ENCODE measurements around the gene COL18A1. TPM values are rescaled to one million over a fixed set of nuclear protein-coding genes. Genes with fewer than 3 reads are reported as not detected.

COL18A1 gene
- polyA plus RNA-seq, 2 of the 4 experiments (the other 2 are of a cell fraction) = 17.3 to 88.4 TPM

- CTCF ChIA-PET = interaction anchor here (1.0 to 1.4 kb wide), 3 partner anchors 14 to 315 kb away, joined by 3 to 4 read pairs (median 3); no protein-coding TSS in a partner anchor
- Histone ChIP-seq H3K4me2 (no peak overlapping the region), H3K27ac (no peak overlapping the region), H3K4me3 (no peak overlapping the region), H3K9me3 (no peaks in the 10 kb centered on the region), H3K4me1 (peaks cover 4% of the 10 kb centered on the region; the same call in 2 of the 3 replicates)
- TF ChIP-seq EHF (CRISPR knock-in tag; IDR thresholded peaks at IDR 0.05) (no peak), MYC (IDR thresholded peaks at IDR 0.05; ENCODE audit: borderline replicate concordance, low read length) (no peak), JUN (IDR thresholded peaks at IDR 0.05) (no peak), ZC3H11A (IDR thresholded peaks at IDR 0.05) (no peak), FOSB (CRISPR knock-in tag; IDR thresholded peaks at IDR 0.05) (no peak), CHD4 (IDR thresholded peaks at IDR 0.05; ENCODE audit: borderline replicate concordance) (no peak), RCOR1 (IDR thresholded peaks at IDR 0.05; ENCODE audit: low read depth, low read length) (no peak), USF2 (IDR thresholded peaks at IDR 0.05) (no peak), PHF8 (IDR thresholded peaks at IDR 0.05; ENCODE audit: borderline replicate concordance, low read depth) (no peak), NPAS2 (CRISPR knock-in tag; IDR thresholded peaks at IDR 0.05; ENCODE audit: borderline replicate concordance) (no peak), CHD2 (IDR thresholded peaks at IDR 0.05; ENCODE audit: low read length, partially characterized antibody) (no peak)
- TF ChIP-seq, protein P1, sequence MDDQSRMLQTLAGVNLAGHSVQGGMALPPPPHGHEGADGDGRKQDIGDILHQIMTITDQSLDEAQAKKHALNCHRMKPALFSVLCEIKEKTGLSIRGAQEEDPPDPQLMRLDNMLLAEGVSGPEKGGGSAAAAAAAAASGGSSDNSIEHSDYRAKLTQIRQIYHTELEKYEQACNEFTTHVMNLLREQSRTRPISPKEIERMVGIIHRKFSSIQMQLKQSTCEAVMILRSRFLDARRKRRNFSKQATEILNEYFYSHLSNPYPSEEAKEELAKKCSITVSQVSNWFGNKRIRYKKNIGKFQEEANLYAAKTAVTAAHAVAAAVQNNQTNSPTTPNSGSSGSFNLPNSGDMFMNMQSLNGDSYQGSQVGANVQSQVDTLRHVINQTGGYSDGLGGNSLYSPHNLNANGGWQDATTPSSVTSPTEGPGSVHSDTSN (IDR thresholded peaks at IDR 0.05) = no peak
- 79% methylated on average over 12 of the region's 23 CpGs for WGBS (ENCODE audit: missing lambda C conversion rate)
- DNase-seq (ENCODE audit: low read depth in 1 of 2, low spot score in 1 of 2) (no peak), ATAC-seq (peak in 1 of 2 experiments; percentile 57; a peak in 2 of 6 replicates), FAIRE-seq (no peak)
- POLR2A ChIA-PET = no interaction called here
Measured at GRCh38 chr21:45454926-45455673, 50.1 kb downstream of the COL18A1 start.

GRCh38 chr21:45455674-45456583 lies 51.0 kb downstream of the COL18A1 start:
- POLR2A ChIA-PET = no interaction called here

GRCh38 chr21:45456584-45457160 lies 51.7 kb downstream of the COL18A1 start:
- FAIRE-seq (no peak), ATAC-seq (no peak), DNase-seq (ENCODE audit: low read depth in 1 of 2, low spot score in 1 of 2) (no peak)
- Histone ChIP-seq H3K4me2 (no peak overlapping the region), H3K4me3 (no peak overlapping the region), H3K27ac (no peak overlapping the region), H3K9me3 (peaks cover 5% of the 10 kb centered on the region; the same call in 2 of the 3 replicates), H3K4me1 (peaks cover 15% of the 10 kb centered on the region)
- ChIA-PET CTCF (interaction anchor here (1.1 kb wide), 1 partner anchor 695 kb away, joined by 3 read pairs; no protein-coding TSS in a partner anchor), POLR2A (no interaction called here)
- 96% methylated on average over 12 of the region's 38 CpGs for WGBS (ENCODE audit: missing lambda C conversion rate)
- no peak for TF ChIP-seq ZSCAN20 (CRISPR knock-in tag; IDR thresholded peaks at IDR 0.05)
- TF ChIP-seq, protein P2, sequence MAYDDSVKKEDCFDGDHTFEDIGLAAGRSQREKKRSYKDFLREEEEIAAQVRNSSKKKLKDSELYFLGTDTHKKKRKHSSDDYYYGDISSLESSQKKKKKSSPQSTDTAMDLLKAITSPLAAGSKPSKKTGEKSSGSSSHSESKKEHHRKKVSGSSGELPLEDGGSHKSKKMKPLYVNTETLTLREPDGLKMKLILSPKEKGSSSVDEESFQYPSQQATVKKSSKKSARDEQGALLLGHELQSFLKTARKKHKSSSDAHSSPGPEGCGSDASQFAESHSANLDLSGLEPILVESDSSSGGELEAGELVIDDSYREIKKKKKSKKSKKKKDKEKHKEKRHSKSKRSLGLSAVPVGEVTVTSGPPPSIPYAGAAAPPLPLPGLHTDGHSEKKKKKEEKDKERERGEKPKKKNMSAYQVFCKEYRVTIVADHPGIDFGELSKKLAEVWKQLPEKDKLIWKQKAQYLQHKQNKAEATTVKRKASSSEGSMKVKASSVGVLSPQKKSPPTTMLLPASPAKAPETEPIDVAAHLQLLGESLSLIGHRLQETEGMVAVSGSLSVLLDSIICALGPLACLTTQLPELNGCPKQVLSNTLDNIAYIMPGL (CRISPR knock-in tag; IDR thresholded peaks at IDR 0.05; ENCODE audit: borderline replicate concordance) = no peak
- no peak for TF ChIP-seq CHD4 (IDR thresholded peaks at IDR 0.05; ENCODE audit: borderline replicate concordance)
- no peak for TF ChIP-seq MAFK (IDR thresholded peaks at IDR 0.05; ENCODE audit: partially characterized antibody)
- TF ChIP-seq JUNB (IDR thresholded peaks at IDR 0.05) = no peak
- no peak for TF ChIP-seq EHMT2 (IDR thresholded peaks at IDR 0.05; ENCODE audit: low read depth)
- TF ChIP-seq TP53 (CRISPR knock-in tag; IDR thresholded peaks at IDR 0.05) = no peak
- TF ChIP-seq HOXA7 (CRISPR knock-in tag; IDR thresholded peaks at IDR 0.05) = no peak
- no peak for TF ChIP-seq ELK1 (IDR thresholded peaks at IDR 0.05; ENCODE audit: low read depth, low read length)
- no peak for TF ChIP-seq HDAC2 (IDR thresholded peaks at IDR 0.05)
- no peak for TF ChIP-seq TFCP2L1 (CRISPR knock-in tag; IDR thresholded peaks at IDR 0.05)
- no peak for TF ChIP-seq ZNF302 (CRISPR knock-in tag; IDR thresholded peaks at IDR 0.05)

More at GRCh38 chr21:45455674-45456583, 51.0 kb downstream of the COL18A1 start:
- no peaks in the 10 kb centered on the region for H3K9me3 ChIP-seq
- DNase-seq (ENCODE audit: low read depth in 1 of 2, low spot score in 1 of 2) (no peak), FAIRE-seq (no peak), ATAC-seq (no peak)
- peaks cover 12% of the 10 kb centered on the region for H3K4me1 ChIP-seq
- H3K4me2 ChIP-seq = no peak overlapping the region
- H3K27ac ChIP-seq = no peak overlapping the region
- WGBS (ENCODE audit: missing lambda C conversion rate) = 94% methylated on average over 16 of the region's 47 CpGs
- H3K4me3 ChIP-seq = no peak overlapping the region
- CTCF ChIA-PET = interaction anchor here (1.0 to 1.4 kb wide), 3 partner anchors 163 to 694 kb away, joined by 3 to 4 read pairs (median 3); no protein-coding TSS in a partner anchor
- no peak for TF ChIP-seq TP53 (CRISPR knock-in tag; IDR thresholded peaks at IDR 0.05)

Measured in A549 (cell line).